Spinal cord (tissue), 10 donors: ENCODE results near the gene USP33. TPM values are rescaled to one million over a fixed set of nuclear protein-coding genes. Genes with fewer than 3 reads are reported as not detected.
A peak's percentile ranks its signal among the peaks of the same experiment; 100 is the strongest.
"Not testable (repeated sequence)": the region's sequence is repeated elsewhere in the genome, so short reads cannot be mapped to it uniquely, and the experiment has no call there.

ENCODE experiments used
- DNase-seq, 6 donors: peaks; one replicate each; pipeline versions ENCODE4 v3.0.0 to v3.0.0-alpha.2; 2013 to 2015; ENCODE audit warnings: low spot score in 6 of 6, low read depth in 4 of 6
- H3K27ac ChIP-seq: one replicate; pipeline ENCODE4 v1.5.1; 2013; ENCODE audit warnings: low read depth, low read length, control low read depth
- H3K27me3 ChIP-seq: one replicate; pipeline ENCODE4 v1.6.1; 2013; ENCODE audit warnings: low read length; ENCODE audit not compliant: control insufficient read depth, insufficient read depth
- H3K36me3 ChIP-seq: one replicate; pipeline ENCODE4 v1.6.1; 2013; ENCODE audit warnings: low read length; ENCODE audit not compliant: control insufficient read depth, insufficient read depth
- H3K4me1 ChIP-seq: one replicate; pipeline ENCODE4 v1.6.1; 2013; ENCODE audit warnings: low read length; ENCODE audit not compliant: control insufficient read depth, insufficient read depth
- H3K4me3 ChIP-seq: one replicate; pipeline ENCODE4 v1.5.1; 2013; ENCODE audit warnings: low read depth, low read length, control low read depth
- H3K9me3 ChIP-seq: one replicate; pipeline ENCODE4 v1.6.1; 2013; ENCODE audit warnings: low read length; ENCODE audit not compliant: control insufficient read depth, insufficient read depth
- WGBS: methylation state at CpG from one replicate; pipeline ENCODE4 v1.1.5; 2013; ENCODE audit warnings: missing lambda C conversion rate; ENCODE audit not compliant: insufficient coverage; 5-methylcytosine and 5-hydroxymethylcytosine counted together
- polyA plus RNA-seq, 2 donors: library from polyadenylated mRNA; unstranded; fragments of 120-200 nt; gene quantifications; one replicate each; pipeline ENCODE4 v1.2.1, GENCODE V29; 2013; ENCODE audit not compliant: insufficient read length in 2 of 2
- total RNA-seq, 2 donors: library from RNA; depleted of rRNA in 1 of 2; stranded (reverse); fragments of 120-200 nt in 1 of 2; fragments of >200 nt in 1 of 2; gene quantifications; one replicate each; pipeline versions ENCODE4 v1.2.3 to v1.2.4, GENCODE V29; 2013 to 2014
- donor health status: healthy.

The USP33 gene
- total and polyA plus RNA-seq, 4 donors, result 85.2 to 207 (median 96.9) TPM

- WGBS, result no CpG with 5 or more reads among the region's 5 CpGs
- Histone ChIP-seq H3K27ac (no peak overlapping the region), H3K4me3 (no peak overlapping the region), H3K9me3 (no peaks in the 10 kb centered on the region), H3K36me3 (no peaks in the 10 kb centered on the region), H3K4me1 (peaks cover 4% of the 10 kb centered on the region), H3K27me3 (no peaks in the 10 kb centered on the region)
- DNase-seq, result no peak
These were observed 80.7 kb downstream of the USP33 start for GRCh38 chr1:77678660-77679610.

DNA sequence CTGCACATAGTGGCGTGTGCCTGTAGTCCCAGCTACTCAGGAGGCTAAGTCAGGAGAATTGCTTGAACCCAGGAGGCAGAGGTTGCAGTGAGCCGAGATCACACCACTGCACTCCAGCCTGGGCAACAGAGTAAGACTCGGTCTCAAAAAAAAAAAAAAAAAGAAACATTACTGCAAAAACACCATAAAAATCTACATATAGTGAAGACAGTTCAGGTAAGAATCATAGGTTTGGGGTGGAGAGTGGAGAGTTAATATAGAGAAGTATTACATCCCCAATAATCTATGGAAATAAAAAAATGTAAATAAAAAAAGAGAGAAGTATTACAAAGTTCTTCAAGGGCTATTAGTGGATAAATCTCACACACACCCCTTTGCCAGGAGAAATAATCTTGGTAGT is 84.8 kb downstream of the USP33 start:
- H3K36me3 ChIP-seq, H3K9me3 ChIP-seq, H3K27me3 ChIP-seq, DNase-seq, H3K4me1 ChIP-seq, H3K4me3 ChIP-seq, H3K27ac ChIP-seq: not testable (repeated sequence)
- WGBS, result no CpG with 5 or more reads among the region's 3 CpGs

- no peak overlapping the region for H3K27ac ChIP-seq
- no peak for DNase-seq
- H3K36me3 ChIP-seq, result no peaks in the 10 kb centered on the region
- no peak overlapping the region for H3K4me3 ChIP-seq
- H3K9me3 ChIP-seq, result no peaks in the 10 kb centered on the region
- peaks cover 7% of the 10 kb centered on the region for H3K4me1 ChIP-seq
- no CpG with 5 or more reads among the region's 1 CpG for WGBS
- H3K27me3 ChIP-seq, result no peaks in the 10 kb centered on the region
These were observed 85.8 kb downstream of the USP33 start for GRCh38 chr1:77673716-77674355.

GRCh38 chr1:77673030-77673429 is 86.6 kb downstream of the USP33 start:
- peaks cover 7% of the 10 kb centered on the region for H3K4me1 ChIP-seq
- no peak overlapping the region for H3K27ac ChIP-seq
- H3K27me3 ChIP-seq, result no peaks in the 10 kb centered on the region
- 83% methylated on average over 5 of the region's 6 CpGs for WGBS
- no peak for DNase-seq
- no peaks in the 10 kb centered on the region for H3K9me3 ChIP-seq
- H3K36me3 ChIP-seq, result no peaks in the 10 kb centered on the region
- H3K4me3 ChIP-seq, result no peak overlapping the region

DNA sequence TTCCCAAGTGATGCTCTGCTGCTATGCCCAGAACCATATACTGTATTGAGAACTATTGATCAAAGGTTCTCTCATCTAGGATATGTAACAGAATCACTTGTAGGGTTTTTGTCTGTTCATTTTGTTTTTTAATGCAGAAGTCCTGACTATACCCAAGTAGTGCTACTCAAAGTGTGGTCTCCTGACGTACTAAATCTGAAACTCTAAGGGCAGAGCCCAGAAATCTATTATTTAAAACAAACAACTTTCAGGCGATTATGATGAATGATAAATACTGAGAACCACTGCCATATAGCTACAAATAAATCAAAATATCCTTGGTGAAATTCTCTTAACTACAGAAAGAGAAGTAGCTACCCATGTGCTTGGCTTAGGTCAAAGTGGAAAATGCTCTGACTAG is 87.3 kb downstream of the USP33 start:
- Histone ChIP-seq H3K4me1 (peaks cover 7% of the 10 kb centered on the region), H3K27ac (no peak overlapping the region)
- DNase-seq, result no peak

DNA sequence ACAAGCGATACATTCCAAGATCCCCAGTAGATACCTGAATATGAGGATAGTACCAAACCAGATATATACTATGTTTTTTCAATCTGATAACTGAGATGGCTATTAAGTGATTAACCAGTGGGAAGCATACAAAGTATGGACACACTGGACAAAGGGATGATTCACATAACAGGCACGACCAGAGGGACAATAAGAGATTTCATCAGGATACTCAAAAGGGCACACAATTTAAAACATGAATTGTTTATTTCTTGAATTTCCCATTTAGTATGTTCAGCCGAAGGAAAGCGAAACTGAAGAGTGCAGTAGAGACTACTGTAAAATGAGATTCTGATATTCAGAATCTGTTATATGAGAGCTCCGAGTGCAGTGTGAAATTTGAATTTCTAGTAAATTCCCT is 87.8 kb downstream of the USP33 start:
- no peak overlapping the region for H3K27ac ChIP-seq
- no CpG with 5 or more reads among the region's 5 CpGs for WGBS
- no peaks in the 10 kb centered on the region for H3K9me3 ChIP-seq
- no peak overlapping the region for H3K4me3 ChIP-seq
- no peaks in the 10 kb centered on the region for H3K36me3 ChIP-seq
- peak in 1 of 6 donors; percentile 6 for DNase-seq
- peaks cover 7% of the 10 kb centered on the region for H3K4me1 ChIP-seq
- H3K27me3 ChIP-seq, result no peaks in the 10 kb centered on the region

More for the DNA sequence above, 87.3 kb downstream of the USP33 start:
- no CpG with 5 or more reads among the region's 2 CpGs for WGBS
- Histone ChIP-seq H3K36me3 (no peaks in the 10 kb centered on the region), H3K4me3 (no peak overlapping the region), H3K27me3 (no peaks in the 10 kb centered on the region), H3K9me3 (no peaks in the 10 kb centered on the region)

GRCh38 chr1:77670330-77670729 is 89.3 kb downstream of the USP33 start:
- Histone ChIP-seq H3K27me3 (no peaks in the 10 kb centered on the region), H3K27ac (no peak overlapping the region), H3K4me3 (no peak overlapping the region), H3K36me3 (no peaks in the 10 kb centered on the region), H3K4me1 (peaks cover 10% of the 10 kb centered on the region), H3K9me3 (no peaks in the 10 kb centered on the region)
- no peak for DNase-seq
- 86% methylated on average over 4 of the region's 7 CpGs for WGBS

- Histone ChIP-seq H3K9me3 (no peaks in the 10 kb centered on the region), H3K36me3 (no peaks in the 10 kb centered on the region), H3K4me3 (no peak overlapping the region), H3K27ac (no peak overlapping the region), H3K4me1 (peaks cover 10% of the 10 kb centered on the region), H3K27me3 (no peaks in the 10 kb centered on the region)
- no CpG with 5 or more reads among the region's 1 CpG for WGBS
- no peak for DNase-seq
These were observed 90.7 kb downstream of the USP33 start for GRCh38 chr1:77668924-77669449.

- H3K9me3 ChIP-seq, result no peaks in the 10 kb centered on the region
- DNase-seq, result no peak
- peaks cover 6% of the 10 kb centered on the region for H3K4me1 ChIP-seq
- WGBS, result no CpG with 5 or more reads among the region's 3 CpGs
- H3K4me3 ChIP-seq, result no peak overlapping the region
- H3K36me3 ChIP-seq, result peaks cover 3% of the 10 kb centered on the region
- H3K27me3 ChIP-seq, result no peaks in the 10 kb centered on the region
- no peak overlapping the region for H3K27ac ChIP-seq
These were observed 94.6 kb downstream of the USP33 start for GRCh38 chr1:77664939-77665516.
